Motor neuron (in vitro differentiated cells): Measurements from ENCODE around the gene CACNB2. TPM values are rescaled to one million over a fixed set of nuclear protein-coding genes. Genes with fewer than 3 reads are reported as not detected.
A peak's percentile ranks its signal among the peaks of the same experiment; 100 is the strongest.

Experiments
- ATAC-seq, 8 experiments: fragments of 200-7000 bp; cut with Tn5 transposase; replicated peaks in 6 of 8; 2 replicates each; pipeline ENCODE4 v1.8.0; 2021; ENCODE audit warnings: mild to moderate bottlenecking in 8 of 8, moderate library complexity in 8 of 8
- H3K27ac ChIP-seq, 2 donors: fragments of 250-450 bp; sonication (Bioruptor Pico); 2 replicates each; pipeline ENCODE4 v1.9.0; 2021; ENCODE audit warnings: antibody characterized with exemption in 2 of 2, mild to moderate bottlenecking in 2 of 2, moderate library complexity in 1 of 2
- H3K4me1 ChIP-seq, 2 donors: fragments of 250-450 bp; sonication (Bioruptor Pico); replicated peaks in 1 of 2; 2 replicates each; pipeline ENCODE4 v1.6.1; 2021; ENCODE audit warnings: antibody characterized with exemption in 2 of 2, mild to moderate bottlenecking in 2 of 2, moderate library complexity in 1 of 2
- H3K4me3 ChIP-seq, 5 donors: fragments of 250-450 bp; sonication (Bioruptor Pico); 2 replicates each; pipeline ENCODE4 v1.9.0; 2021; ENCODE audit warnings: antibody characterized with exemption in 5 of 5, mild to moderate bottlenecking in 5 of 5, moderate library complexity in 4 of 5
- WGBS, 10 experiments: fragments of 450-650 bp; shearing (Covaris generic); methylation state at CpG; one replicate each; pipeline ENCODE4 v1.0.0; 2022; 5-methylcytosine and 5-hydroxymethylcytosine counted together
- in situ Hi-C, 9 experiments: fragments of 400-800 bp; cut with MboI; loops; one replicate each; pipeline ENCODE4 v1.15.0; 2021; ENCODE audit warnings: low sequenced_read_pairs in 9 of 9, low pct_unique_long_range_greater_than_20kb in 2 of 9; ENCODE audit not compliant: unreplicated experiment in 9 of 9
- total RNA-seq, 8 experiments: library from RNA; unstranded; fragments of 300-600 nt; gene quantifications; 2 replicates each; pipeline versions ENCODE4 v1.2.3 to v1.2.4, GENCODE V29; 2022

CACNB2 gene
- total RNA-seq, result 10 to 100 TPM in 2 of 8 experiments, 1 to 10 TPM in 6; 1.3 to 24.1 (median 5.1) TPM

DNA sequence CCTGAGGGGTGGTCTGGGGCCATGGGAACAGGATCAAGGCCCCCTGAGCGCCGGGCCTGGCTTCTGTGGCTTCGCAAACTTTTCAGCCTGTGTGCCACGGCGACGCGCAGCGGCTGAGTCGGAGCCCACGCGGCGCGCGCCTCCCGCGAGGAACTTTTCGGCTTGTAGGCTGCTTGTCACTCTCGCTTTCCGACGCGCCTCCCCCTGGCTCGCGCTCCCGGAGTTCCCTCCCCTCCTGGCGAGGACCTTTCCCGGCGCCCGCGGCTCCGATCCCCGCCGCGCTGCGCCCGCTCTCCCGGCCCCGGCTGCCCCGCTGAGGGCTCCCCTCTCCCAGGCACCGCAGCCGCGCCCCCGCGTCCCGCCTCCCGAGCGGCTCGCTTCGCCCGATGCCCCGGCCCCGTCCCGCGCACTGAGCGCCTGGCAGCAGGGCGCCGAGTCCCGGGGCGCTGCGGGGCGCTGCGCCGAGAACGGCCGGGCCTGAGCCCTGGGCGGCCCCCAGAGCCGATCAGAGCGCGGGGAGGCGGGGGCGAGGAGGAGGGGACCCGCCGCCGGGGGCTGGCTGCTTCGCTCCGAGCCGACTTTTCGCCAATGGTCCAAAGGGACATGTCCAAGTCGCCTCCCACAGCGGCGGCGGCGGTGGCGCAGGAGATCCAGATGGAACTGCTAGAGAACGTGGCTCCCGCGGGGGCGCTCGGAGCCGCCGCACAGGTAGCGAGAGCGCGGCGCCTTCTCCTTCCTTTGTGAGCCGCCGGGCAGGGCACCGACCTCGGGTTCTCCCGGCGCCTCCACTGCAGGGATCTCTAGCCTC is at the start of gene CACNB2:
Gene CACNB2, plus strand, starts transcription at position 276 of the 808 bp plus-strand sequence.
- 0 to 5% (median 0%) methylated on average over 1 to 23 of the region's 100 CpGs; no CpG with 5 or more reads in 5 of the 10 experiments for WGBS, 10 experiments

DNA sequence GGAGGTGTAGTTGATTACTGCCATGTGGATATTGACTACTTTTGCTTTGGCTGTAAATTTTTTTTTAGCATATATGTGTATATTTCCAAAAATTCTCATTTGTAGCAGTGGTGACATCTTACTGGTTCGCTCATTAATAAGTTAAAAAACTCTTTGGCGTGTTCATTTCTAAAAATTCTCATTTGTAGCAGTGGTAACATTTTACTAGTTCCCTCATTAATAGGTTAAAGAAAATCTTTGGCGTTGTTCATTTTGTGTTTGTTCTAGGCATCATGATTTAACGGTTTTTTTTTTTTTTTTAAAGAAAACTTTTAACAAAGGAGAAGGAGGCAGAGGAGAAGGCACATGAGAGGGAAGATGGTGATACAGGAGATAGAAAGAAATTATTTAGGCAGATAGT is 45.9 kb upstream of the CACNB2 start:
- in situ Hi-C loops, result no loop called here

More for the DNA sequence above, at the start of gene CACNB2:
- H3K4me1 ChIP-seq, result peaks cover 4 to 25% of the 10 kb centered on the region in 2 donors
- peak within 1 kb of the TSS; percentile 50 to 96 (median 83) for H3K4me3 ChIP-seq
- in situ Hi-C loops, result no loop called here
- ATAC-seq, result peak; percentile 68 to 83 (median 78)
- H3K27ac ChIP-seq, result no peak within 1 kb of the TSS

DNA sequence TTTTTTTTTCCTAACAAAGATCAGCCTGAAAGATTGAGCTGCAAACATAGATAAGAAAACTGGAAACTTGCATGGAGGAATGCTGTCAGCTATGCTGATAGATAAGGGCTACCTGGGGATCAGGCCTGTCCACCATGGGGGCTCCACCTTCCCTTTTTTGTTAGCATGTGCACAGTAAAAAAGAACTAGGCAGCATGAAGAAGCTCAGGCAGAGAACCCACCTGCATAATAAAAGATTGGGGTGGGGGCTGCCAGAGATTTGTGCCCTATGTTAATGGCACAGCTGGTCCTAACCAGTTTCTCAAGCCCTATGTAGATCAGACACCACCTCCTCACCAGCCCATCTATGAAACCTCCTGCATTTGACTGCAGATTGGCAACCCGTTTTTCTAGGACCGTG is 45.4 kb upstream of the CACNB2 start:
- Histone ChIP-seq H3K4me3 (no peak overlapping the region), H3K27ac (no peak overlapping the region), H3K4me1 (no peaks in the 10 kb centered on the region)
- WGBS, 10 experiments, result 63 to 100% (median 82%) methylated on average over 1 to 2 of the region's 2 CpGs; no CpG with 5 or more reads in 7 of the 10 experiments
- no peak for ATAC-seq
- in situ Hi-C loops, result no loop called here

More for the DNA sequence above, 45.9 kb upstream of the CACNB2 start:
- WGBS, 10 experiments, result 17 to 91% (median 76%) methylated on average over 1 to 4 of the region's 4 CpGs
- no peak overlapping the region for H3K4me3 ChIP-seq
- no peak overlapping the region for H3K27ac ChIP-seq
- H3K4me1 ChIP-seq, result no peaks in the 10 kb centered on the region
- no peak for ATAC-seq

DNA sequence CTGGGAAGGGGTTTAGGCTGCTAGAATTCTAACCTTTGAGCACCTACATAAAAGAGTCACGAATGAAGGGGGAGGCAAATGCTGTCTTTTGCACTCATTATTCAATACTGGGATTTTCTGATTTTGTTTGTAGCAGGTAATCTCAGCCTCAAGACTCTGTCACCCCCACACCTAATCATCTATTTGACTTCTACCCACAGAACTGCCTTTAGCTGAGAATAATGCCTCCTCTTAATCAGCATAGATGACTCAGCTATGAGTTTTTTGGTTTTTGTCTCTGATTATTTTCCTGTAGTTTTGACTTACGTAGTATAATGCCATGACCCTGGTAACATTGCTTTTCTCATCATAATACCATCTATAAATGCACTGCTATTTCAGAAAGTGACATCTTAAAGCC is 42.7 kb upstream of the CACNB2 start:
- peak in 2 of 8 experiments; percentile 20 to 60 for ATAC-seq
- in situ Hi-C loops, result no loop called here
- 10 to 100% (median 70%) methylated on average over 1 to 2 of the region's 2 CpGs; no CpG with 5 or more reads in 3 of the 10 experiments for WGBS, 10 experiments
- Histone ChIP-seq H3K4me3 (no peak overlapping the region), H3K27ac (no peak overlapping the region), H3K4me1 (no peaks in the 10 kb centered on the region)

DNA sequence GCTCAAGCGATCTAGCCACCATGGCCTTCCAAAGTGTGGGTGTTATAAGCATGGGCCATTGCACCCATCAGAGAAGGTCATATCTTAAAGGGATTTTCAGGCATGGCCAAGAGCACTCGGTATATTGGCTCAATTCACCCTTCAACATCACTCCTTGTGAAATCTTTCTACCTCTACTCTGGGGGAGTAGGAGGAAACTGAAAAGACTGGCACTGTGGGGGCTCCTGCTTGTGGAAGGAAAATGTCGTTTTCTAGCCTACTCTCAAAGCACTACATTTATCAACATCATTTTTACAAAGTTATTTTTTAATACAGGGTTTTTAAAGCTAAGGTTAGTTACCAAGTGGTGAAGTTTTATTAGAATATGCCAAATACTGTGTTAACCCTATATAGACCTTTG is 42.0 kb upstream of the CACNB2 start:
- in situ Hi-C loops, result no loop called here

DNA sequence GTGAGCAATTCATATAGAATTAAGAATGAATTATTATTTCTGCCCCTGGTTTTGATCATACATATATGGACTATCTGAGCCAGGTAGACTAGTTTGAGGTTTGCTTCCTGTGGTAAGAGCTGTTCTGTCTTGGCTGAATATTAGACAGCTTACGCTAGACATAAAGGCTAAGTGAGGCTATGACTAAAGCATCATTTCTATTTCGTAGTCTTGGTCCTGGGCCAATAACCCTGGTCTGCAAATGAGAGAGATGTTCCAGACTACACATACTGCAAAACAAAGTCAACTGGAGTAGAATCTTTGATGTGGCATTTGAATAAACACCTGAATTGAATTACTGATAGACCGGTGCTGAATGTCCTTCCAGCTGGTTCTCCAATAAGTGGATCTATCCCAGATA is 40.8 kb upstream of the CACNB2 start:
- H3K27ac ChIP-seq, result no peak overlapping the region
- 0 to 100% (median 88%) methylated on average over 1 to 3 of the region's 3 CpGs; no CpG with 5 or more reads in 3 of the 10 experiments for WGBS, 10 experiments
- in situ Hi-C loops, result no loop called here
- no peak for ATAC-seq
- no peak overlapping the region for H3K4me3 ChIP-seq
- no peaks in the 10 kb centered on the region for H3K4me1 ChIP-seq

More for the DNA sequence above, 42.0 kb upstream of the CACNB2 start:
- 10 to 80% (median 68%) methylated on average over 1 to 2 of the region's 3 CpGs; no CpG with 5 or more reads in 2 of the 10 experiments for WGBS, 10 experiments
- Histone ChIP-seq H3K4me1 (no peaks in the 10 kb centered on the region), H3K27ac (no peak overlapping the region), H3K4me3 (no peak overlapping the region)
- ATAC-seq, result no peak

DNA sequence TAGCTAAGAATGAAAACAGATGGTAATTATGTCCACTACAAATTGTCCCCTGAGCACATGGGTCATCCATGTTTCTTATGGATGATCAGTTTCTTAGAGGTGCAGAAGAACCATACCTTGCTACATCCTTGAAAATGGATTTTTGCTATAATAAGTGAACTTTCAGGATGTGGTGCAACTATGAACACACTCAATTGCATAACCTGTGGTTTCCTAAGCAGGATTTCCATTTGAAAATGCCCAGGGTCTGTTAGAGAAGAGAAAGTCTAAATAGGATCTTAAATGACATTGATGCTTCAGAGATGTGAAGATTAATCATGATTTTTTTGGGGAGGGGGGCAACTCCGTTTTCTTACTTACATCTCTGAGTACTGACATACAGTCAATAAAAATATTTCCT is 39.6 kb upstream of the CACNB2 start:
- in situ Hi-C loops, result loop anchor here in 1 of 9 experiments (25.0 kb wide), 1 partner anchor 488 kb away; the partner anchor contains the start of gene HACD1
- WGBS, 10 experiments, result 0 to 100% (median 78%) methylated on average over 1 of the region's 1 CpG; no CpG with 5 or more reads in 3 of the 10 experiments
- H3K4me1 ChIP-seq, result no peaks in the 10 kb centered on the region
- H3K27ac ChIP-seq, result no peak overlapping the region
- H3K4me3 ChIP-seq, result no peak overlapping the region
- ATAC-seq, result no peak

DNA sequence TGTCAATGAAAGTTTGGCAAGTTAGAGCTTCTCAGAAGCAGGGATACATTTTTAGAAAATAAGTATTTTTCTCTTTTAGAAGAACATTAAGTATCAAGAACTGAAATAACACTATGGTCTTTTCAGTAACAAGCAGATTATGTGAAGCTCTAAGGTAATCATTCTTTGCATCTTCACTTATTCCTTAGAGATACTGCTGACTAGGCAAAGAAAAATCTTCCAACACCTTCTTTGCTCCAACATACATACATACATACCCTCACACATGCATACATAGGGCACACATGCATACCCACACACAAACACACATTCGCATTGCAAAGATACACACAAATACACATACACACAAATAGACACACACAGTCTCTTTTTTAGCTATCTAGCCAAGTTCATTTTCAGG is 37.8 kb upstream of the CACNB2 start:
- no peak overlapping the region for H3K27ac ChIP-seq
- 40 to 100% (median 95%) methylated on average over 1 of the region's 1 CpG; no CpG with 5 or more reads in 2 of the 10 experiments for WGBS, 10 experiments
- no peak overlapping the region for H3K4me3 ChIP-seq
- in situ Hi-C loops, result loop anchor here in 1 of 9 experiments (25.0 kb wide), 1 partner anchor 490 kb away; the partner anchor contains the start of gene HACD1
- no peak for ATAC-seq
- no peaks in the 10 kb centered on the region for H3K4me1 ChIP-seq

DNA sequence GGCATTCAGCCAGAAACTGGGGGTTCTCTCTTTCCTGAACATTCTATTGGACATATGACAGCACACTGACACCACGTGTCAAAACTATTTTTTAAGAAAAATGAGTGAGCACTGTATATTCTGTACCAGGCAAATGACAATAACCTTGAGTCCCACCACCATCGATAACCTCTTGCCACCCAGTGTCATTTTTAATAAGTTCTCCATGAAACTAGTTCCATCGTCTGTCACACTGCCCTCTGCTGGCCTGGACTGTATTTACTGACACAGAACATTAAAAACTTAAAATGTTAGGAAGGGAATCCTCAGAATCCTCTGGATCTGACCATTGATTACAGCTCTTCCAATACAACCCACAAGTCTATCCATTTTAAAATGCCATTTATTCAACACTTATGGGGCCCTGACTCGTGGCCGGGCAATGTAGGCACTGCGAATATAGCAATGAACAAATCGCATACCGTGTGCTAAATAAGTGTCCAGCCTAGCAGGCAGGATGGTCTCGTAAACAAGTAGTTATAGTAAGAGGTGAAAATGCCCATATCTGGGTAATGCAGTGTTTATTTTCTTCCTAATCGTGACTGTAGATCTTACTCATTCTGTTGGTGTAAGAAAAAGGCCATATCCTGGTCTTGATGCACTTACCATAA is 35.9 kb upstream of the CACNB2 start:
- ATAC-seq, result peak in 2 of 8 experiments; percentile 16 to 38
- in situ Hi-C loops, result loop anchor here in 1 of 9 experiments (25.0 kb wide), 1 partner anchor 492 kb away; the partner anchor contains the start of gene HACD1
- 10 to 90% (median 63%) methylated on average over 2 to 10 of the region's 10 CpGs; no CpG with 5 or more reads in 1 of the 10 experiments for WGBS, 10 experiments
- H3K4me3 ChIP-seq, result no peak overlapping the region
- no peak overlapping the region for H3K27ac ChIP-seq
- no peaks in the 10 kb centered on the region for H3K4me1 ChIP-seq

DNA sequence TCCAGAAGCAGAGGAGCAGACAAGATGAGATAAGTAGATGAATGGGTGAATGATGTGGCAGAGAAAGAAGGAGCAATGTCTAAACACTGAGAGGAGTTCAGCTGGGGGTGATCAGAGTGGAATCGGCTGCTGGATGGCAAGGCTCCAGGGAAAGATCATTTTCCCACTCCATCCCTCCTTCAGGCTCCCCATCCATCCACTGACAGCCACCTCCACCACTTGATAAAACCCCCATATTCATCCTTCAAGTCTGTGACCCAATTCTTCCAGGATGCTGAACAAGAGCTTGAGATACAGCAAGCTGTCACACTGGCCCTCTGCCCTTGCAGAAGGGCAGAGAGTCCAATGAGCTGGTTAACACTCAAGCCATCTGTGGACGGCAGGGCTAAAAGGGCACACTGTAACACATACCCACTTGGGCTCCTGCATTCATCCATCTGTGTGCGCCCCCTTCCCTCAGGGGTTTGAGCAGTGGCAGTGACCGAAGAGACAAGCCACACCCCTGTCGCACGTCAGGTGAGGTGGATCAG is 30.8 kb upstream of the CACNB2 start:
- H3K4me3 ChIP-seq, result no peak overlapping the region
- H3K27ac ChIP-seq, result no peak overlapping the region
- in situ Hi-C loops, result loop anchor here in 1 of 9 experiments (25.0 kb wide), 1 partner anchor 497 kb away; the partner anchor contains the start of gene HACD1
- ATAC-seq, result no peak
- 75 to 100% (median 90%) methylated on average over 1 to 6 of the region's 6 CpGs; no CpG with 5 or more reads in 3 of the 10 experiments for WGBS, 10 experiments
- H3K4me1 ChIP-seq, result no peaks in the 10 kb centered on the region

DNA sequence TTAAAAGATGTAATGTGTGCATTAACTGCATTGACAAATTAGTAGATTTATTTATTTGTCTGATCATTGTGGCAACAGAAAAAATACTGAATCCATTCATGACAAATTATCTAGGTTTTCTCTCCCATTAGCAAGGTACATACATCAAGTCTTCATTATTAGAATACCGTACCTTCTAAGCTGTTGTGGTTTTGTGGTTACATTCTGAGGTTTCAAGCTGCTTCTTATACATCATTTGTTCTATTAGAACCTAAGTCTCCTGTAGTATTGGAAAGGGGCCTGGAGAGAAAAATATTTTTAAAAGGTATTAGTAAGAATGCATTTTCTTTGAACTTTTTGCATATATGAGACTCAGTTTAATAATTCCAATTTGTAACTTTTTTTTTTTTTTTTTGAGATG is 26.3 kb upstream of the CACNB2 start:
- no peak for ATAC-seq
- Histone ChIP-seq H3K27ac (no peak overlapping the region), H3K4me3 (no peak overlapping the region), H3K4me1 (no peaks in the 10 kb centered on the region)
- in situ Hi-C loops, result loop anchor here in 1 of 9 experiments (25.0 kb wide), 1 partner anchor 502 kb away; the partner anchor contains the start of gene HACD1
- WGBS, 10 experiments, result 0 to 100% (median 83%) methylated on average over 1 of the region's 1 CpG; no CpG with 5 or more reads in 2 of the 10 experiments

DNA sequence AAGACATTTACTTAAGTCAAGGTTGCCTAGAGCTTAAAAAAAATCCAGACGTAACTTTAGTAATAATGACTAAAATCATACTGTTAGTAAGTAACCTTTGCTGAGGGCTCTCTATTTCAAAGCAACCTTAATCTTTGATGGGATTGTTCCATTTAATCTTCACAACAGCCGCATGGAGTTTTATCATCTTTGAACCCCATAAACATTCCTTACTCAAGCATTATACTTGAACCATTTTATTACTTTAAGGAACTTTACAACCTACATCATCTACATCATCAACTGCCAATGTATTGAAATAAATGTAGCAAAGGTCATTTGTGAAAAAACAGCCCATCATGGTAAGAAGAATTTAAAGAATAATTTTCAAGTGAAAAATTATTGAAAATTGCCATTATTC is 22.9 kb upstream of the CACNB2 start:
- Histone ChIP-seq H3K27ac (no peak overlapping the region), H3K4me3 (no peak overlapping the region), H3K4me1 (no peaks in the 10 kb centered on the region)
- ATAC-seq, result no peak
- 60 to 100% (median 95%) methylated on average over 1 to 2 of the region's 2 CpGs for WGBS, 10 experiments
- in situ Hi-C loops, result loop anchor here in 1 of 9 experiments (25.0 kb wide), 1 partner anchor 505 kb away; the partner anchor contains the start of gene HACD1
